ENCODE data around the gene CCDC12. TPM values are rescaled to one million over a fixed set of nuclear protein-coding genes. Genes with fewer than 3 reads are reported as not detected.

CCDC12 gene
- total and polyA plus RNA-seq, 9 of the 15 experiments (the other 6 are each of a cell fraction or from before 2014, with no cell fraction given), result 8.9 to 201 (median 86.9) TPM

DNA sequence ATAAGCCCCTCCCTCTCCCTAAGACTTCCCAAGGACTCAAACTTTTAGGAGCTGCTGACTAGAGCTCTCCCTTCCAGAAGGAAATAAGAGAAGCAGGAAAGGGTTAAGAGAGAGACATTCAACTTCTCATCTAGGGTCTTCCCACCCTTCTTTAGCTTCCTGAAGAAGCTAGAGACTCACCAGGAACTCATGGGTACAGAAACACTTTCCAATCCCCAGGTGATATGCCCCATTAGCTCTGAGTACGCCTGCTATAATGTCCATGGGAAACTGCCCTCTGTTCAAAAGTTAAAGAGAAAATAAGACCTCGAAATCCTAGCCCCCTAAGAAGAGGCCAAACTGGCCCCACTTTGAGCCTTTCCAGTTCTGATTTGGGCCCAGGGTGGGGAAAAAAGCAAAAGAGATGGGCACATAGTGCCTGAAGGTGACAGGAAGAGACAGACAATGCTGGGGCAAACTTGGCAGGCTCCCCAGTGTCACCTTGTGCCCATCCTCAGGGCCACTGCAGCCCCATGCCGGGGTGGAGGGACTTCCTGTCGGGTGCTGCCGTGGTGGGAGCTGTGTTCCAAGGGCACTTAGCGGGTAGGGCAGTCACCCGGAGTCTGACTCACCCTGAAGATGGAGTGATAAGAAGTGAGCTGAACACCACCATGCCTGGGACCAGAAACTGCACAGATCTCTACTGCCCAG, 29.5 kb downstream of the CCDC12 start (continued):
- TF ChIP-seq, protein P1, sequence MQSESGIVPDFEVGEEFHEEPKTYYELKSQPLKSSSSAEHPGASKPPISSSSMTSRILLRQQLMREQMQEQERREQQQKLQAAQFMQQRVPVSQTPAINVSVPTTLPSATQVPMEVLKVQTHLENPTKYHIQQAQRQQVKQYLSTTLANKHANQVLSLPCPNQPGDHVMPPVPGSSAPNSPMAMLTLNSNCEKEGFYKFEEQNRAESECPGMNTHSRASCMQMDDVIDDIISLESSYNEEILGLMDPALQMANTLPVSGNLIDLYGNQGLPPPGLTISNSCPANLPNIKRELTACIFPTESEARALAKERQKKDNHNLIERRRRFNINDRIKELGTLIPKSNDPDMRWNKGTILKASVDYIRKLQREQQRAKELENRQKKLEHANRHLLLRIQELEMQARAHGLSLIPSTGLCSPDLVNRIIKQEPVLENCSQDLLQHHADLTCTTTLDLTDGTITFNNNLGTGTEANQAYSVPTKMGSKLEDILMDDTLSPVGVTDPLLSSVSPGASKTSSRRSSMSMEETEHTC (IDR thresholded peaks at IDR 0.05), result no peak
- TF ChIP-seq TEAD4 (IDR thresholded peaks at IDR 0.05; ENCODE audit: low read length), result no peak
- TF ChIP-seq TEAD4 (CRISPR knock-in tag; IDR thresholded peaks at IDR 0.05; ENCODE audit: borderline replicate concordance), result peak; percentile 36; the same call in 1 of the 2 replicates
- TF ChIP-seq, protein P2, sequence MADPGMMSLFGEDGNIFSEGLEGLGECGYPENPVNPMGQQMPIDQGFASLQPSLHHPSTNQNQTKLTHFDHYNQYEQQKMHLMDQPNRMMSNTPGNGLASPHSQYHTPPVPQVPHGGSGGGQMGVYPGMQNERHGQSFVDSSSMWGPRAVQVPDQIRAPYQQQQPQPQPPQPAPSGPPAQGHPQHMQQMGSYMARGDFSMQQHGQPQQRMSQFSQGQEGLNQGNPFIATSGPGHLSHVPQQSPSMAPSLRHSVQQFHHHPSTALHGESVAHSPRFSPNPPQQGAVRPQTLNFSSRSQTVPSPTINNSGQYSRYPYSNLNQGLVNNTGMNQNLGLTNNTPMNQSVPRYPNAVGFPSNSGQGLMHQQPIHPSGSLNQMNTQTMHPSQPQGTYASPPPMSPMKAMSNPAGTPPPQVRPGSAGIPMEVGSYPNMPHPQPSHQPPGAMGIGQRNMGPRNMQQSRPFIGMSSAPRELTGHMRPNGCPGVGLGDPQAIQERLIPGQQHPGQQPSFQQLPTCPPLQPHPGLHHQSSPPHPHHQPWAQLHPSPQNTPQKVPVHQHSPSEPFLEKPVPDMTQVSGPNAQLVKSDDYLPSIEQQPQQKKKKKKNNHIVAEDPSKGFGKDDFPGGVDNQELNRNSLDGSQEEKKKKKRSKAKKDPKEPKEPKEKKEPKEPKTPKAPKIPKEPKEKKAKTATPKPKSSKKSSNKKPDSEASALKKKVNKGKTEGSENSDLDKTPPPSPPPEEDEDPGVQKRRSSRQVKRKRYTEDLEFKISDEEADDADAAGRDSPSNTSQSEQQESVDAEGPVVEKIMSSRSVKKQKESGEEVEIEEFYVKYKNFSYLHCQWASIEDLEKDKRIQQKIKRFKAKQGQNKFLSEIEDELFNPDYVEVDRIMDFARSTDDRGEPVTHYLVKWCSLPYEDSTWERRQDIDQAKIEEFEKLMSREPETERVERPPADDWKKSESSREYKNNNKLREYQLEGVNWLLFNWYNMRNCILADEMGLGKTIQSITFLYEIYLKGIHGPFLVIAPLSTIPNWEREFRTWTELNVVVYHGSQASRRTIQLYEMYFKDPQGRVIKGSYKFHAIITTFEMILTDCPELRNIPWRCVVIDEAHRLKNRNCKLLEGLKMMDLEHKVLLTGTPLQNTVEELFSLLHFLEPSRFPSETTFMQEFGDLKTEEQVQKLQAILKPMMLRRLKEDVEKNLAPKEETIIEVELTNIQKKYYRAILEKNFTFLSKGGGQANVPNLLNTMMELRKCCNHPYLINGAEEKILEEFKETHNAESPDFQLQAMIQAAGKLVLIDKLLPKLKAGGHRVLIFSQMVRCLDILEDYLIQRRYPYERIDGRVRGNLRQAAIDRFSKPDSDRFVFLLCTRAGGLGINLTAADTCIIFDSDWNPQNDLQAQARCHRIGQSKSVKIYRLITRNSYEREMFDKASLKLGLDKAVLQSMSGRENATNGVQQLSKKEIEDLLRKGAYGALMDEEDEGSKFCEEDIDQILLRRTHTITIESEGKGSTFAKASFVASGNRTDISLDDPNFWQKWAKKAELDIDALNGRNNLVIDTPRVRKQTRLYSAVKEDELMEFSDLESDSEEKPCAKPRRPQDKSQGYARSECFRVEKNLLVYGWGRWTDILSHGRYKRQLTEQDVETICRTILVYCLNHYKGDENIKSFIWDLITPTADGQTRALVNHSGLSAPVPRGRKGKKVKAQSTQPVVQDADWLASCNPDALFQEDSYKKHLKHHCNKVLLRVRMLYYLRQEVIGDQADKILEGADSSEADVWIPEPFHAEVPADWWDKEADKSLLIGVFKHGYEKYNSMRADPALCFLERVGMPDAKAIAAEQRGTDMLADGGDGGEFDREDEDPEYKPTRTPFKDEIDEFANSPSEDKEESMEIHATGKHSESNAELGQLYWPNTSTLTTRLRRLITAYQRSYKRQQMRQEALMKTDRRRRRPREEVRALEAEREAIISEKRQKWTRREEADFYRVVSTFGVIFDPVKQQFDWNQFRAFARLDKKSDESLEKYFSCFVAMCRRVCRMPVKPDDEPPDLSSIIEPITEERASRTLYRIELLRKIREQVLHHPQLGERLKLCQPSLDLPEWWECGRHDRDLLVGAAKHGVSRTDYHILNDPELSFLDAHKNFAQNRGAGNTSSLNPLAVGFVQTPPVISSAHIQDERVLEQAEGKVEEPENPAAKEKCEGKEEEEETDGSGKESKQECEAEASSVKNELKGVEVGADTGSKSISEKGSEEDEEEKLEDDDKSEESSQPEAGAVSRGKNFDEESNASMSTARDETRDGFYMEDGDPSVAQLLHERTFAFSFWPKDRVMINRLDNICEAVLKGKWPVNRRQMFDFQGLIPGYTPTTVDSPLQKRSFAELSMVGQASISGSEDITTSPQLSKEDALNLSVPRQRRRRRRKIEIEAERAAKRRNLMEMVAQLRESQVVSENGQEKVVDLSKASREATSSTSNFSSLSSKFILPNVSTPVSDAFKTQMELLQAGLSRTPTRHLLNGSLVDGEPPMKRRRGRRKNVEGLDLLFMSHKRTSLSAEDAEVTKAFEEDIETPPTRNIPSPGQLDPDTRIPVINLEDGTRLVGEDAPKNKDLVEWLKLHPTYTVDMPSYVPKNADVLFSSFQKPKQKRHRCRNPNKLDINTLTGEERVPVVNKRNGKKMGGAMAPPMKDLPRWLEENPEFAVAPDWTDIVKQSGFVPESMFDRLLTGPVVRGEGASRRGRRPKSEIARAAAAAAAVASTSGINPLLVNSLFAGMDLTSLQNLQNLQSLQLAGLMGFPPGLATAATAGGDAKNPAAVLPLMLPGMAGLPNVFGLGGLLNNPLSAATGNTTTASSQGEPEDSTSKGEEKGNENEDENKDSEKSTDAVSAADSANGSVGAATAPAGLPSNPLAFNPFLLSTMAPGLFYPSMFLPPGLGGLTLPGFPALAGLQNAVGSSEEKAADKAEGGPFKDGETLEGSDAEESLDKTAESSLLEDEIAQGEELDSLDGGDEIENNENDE (IDR thresholded peaks at IDR 0.05; ENCODE audit: low read depth, low read length), result no peak
- TF ChIP-seq PREB (CRISPR knock-in tag; IDR thresholded peaks at IDR 0.05), result no peak
- no peak for TF ChIP-seq HDGF (IDR thresholded peaks at IDR 0.05)
- TF ChIP-seq GATA2 (CRISPR knock-in tag; IDR thresholded peaks at IDR 0.05), result peak; percentile 80
- peak; percentile 78; the same call in 1 of the 2 replicates for TF ChIP-seq MTA3 (IDR thresholded peaks at IDR 0.05; ENCODE audit: borderline replicate concordance)
- TF ChIP-seq FOSL1 (tag; conservative IDR thresholded peaks at IDR 0.05), result peak; percentile 97
- no peak for TF ChIP-seq TAF9B (IDR thresholded peaks at IDR 0.05; ENCODE audit: partially characterized antibody)
- peak; percentile 52 to 70; a peak in 1 of 4 replicates for TF ChIP-seq TEAD1 (CRISPR knock-in tag; IDR thresholded peaks at IDR 0.05)
- TF ChIP-seq TBP (optimal IDR thresholded peaks at IDR 0.05; ENCODE audit: low read depth, low read length), result no peak
- no peak for TF ChIP-seq SIN3B (IDR thresholded peaks at IDR 0.05; ENCODE audit: low read depth)
- TF ChIP-seq KDM4B (IDR thresholded peaks at IDR 0.05; ENCODE audit: borderline replicate concordance in 2 of 2, low read depth in 1 of 2), result no peak
